Measurements from ENCODE around the gene TSPAN1.
"Not testable (repeated sequence)": the region's sequence is repeated elsewhere in the genome, so short reads cannot be mapped to it uniquely, and the experiment has no call there.

TSPAN1 gene

DNA sequence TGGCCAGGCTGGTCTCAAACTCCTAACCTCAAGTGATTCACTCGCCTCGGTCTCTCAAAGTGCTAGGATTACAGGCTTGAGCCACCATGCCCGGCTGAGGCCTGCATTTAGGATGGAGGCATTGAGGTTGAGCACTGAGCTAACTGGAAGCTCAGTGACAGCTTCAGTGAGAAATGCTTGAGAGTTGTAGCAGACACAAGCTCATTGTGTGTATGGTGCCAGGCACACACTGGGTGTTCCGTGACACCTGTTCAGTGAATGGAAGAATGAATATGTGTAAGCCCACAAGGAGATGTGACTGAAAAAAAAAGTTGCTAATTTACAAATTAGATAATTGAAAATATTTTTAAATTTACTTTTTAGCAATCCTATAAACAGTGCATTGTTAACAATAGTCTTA lies 50.1 kb downstream of the TSPAN1 start:
- no peak overlapping the region for H3K4me3 ChIP-seq (ENCODE audit: low read depth, low read length)
- TF ChIP-seq, protein P1, sequence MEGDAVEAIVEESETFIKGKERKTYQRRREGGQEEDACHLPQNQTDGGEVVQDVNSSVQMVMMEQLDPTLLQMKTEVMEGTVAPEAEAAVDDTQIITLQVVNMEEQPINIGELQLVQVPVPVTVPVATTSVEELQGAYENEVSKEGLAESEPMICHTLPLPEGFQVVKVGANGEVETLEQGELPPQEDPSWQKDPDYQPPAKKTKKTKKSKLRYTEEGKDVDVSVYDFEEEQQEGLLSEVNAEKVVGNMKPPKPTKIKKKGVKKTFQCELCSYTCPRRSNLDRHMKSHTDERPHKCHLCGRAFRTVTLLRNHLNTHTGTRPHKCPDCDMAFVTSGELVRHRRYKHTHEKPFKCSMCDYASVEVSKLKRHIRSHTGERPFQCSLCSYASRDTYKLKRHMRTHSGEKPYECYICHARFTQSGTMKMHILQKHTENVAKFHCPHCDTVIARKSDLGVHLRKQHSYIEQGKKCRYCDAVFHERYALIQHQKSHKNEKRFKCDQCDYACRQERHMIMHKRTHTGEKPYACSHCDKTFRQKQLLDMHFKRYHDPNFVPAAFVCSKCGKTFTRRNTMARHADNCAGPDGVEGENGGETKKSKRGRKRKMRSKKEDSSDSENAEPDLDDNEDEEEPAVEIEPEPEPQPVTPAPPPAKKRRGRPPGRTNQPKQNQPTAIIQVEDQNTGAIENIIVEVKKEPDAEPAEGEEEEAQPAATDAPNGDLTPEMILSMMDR (IDR thresholded peaks at IDR 0.05; ENCODE audit: borderline replicate concordance, insufficient read depth, low read depth, low read length) = no peak

DNA sequence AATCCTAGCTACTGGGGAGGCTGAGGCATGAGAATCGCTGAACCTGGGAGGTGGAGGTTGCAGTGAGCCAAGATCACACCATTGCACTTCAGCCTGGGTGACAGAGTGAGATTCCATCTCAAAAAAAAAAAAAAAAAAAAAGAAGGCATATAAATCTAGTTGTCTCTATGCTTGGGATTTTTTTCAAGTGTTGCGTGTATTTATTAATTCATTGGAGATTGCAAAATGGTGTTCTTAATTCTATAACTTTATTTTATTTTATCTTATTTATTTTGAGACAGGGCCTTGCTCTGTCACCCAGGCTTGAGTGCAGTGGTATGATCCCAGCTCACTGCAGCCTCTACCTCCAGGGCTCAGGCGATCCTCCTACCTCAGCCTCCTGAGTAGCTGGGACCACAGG lies 56.3 kb downstream of the TSPAN1 start:
- H3K4me3 ChIP-seq (ENCODE audit: low read depth, low read length) = not testable (repeated sequence)
